Endothelial cell of umbilical vein (primary cell): Measurements from ENCODE around the gene CCDC121. TPM values are rescaled to one million over a fixed set of nuclear protein-coding genes. Genes with fewer than 3 reads are reported as not detected.

Source experiments
- BruUV-seq: library from RNA; stranded (reverse); fragments of 400-500 nt; replicated peaks from 2 replicates; lab custom pipeline; 2021; lab: Mats Ljungman, UMichigan
- CTCF ChIA-PET: fragments of 300-600, 350-600 bp; sonication (Branson Sonifier 250); formaldehyde crosslinking; loops from one replicate; lab custom pipeline; 2021; ENCODE audit warnings: antibody characterized with exemption, inconsistent platforms; lab: Charles Lee
- POLR2A ChIA-PET: fragments of 300-600, 350-600 bp; sonication (Branson Sonifier 250); formaldehyde crosslinking; loops from one replicate; lab custom pipeline; 2021; ENCODE audit warnings: antibody characterized with exemption, inconsistent platforms; lab: Charles Lee
- DNase-seq: peaks from one replicate; pipeline ENCODE4 v3.0.0-alpha.2; 2011; ENCODE audit warnings: low read depth, low spot score
- FAIRE-seq: peaks from 2 replicates; lab custom pipeline; 2011; peaks lifted over from hg19 to GRCh38; lab: Jason Lieb, UNC
- H2AFZ ChIP-seq: 2 replicates; pipeline ENCODE4 v1.6.0; 2012; ENCODE audit warnings: low read depth, low read length, control low read depth, inconsistent platforms
- H3K27ac ChIP-seq: 2 replicates; pipeline ENCODE4 v1.5.1; 2011; ENCODE audit warnings: low read depth, mild to moderate bottlenecking, control low read depth, low read length, moderate library complexity; ENCODE audit not compliant: insufficient read depth
- H3K27me3 ChIP-seq, 2 experiments: 2 replicates each; pipeline versions ENCODE4 v1.6.0 to v1.6.1; 2011; ENCODE audit warnings: low read length in 2 of 2, mixed read lengths in 1 of 2; ENCODE audit not compliant: control insufficient read depth in 2 of 2, insufficient read depth in 2 of 2
- H3K36me3 ChIP-seq, 2 experiments: 2 replicates in 1 of 2; 3 replicates in 1 of 2; pipeline ENCODE4 v1.5.1; 2011; ENCODE audit warnings: low read length in 2 of 2, mild to moderate bottlenecking in 1 of 2, moderate library complexity in 1 of 2; ENCODE audit not compliant: control insufficient read depth in 2 of 2, insufficient read depth in 2 of 2; ENCODE audit errors: extremely low read depth in 1 of 2
- H3K4me1 ChIP-seq: 3 replicates; pipeline ENCODE4 v1.5.1; 2011; ENCODE audit warnings: mild to moderate bottlenecking, low read length; ENCODE audit not compliant: control insufficient read depth, insufficient read depth; ENCODE audit errors: extremely low read depth
- H3K4me2 ChIP-seq: 2 replicates; pipeline ENCODE4 v1.6.1; 2011; ENCODE audit warnings: low read length, control low read depth, mixed read lengths; ENCODE audit not compliant: insufficient read depth
- H3K4me3 ChIP-seq, 3 experiments: fragments of 200-600 bp in 1 of 3; sonication (generic), shearing (Covaris generic) in 1 of 3; replicated peaks in 1 of 3; 2 replicates each; pipeline ENCODE4 v1.5.1; 2011 to 2016; ENCODE audit warnings: control low read depth in 3 of 3, low read length in 3 of 3, mild to moderate bottlenecking in 2 of 3, inconsistent platforms in 1 of 3, low read depth in 1 of 3, moderate library complexity in 1 of 3; ENCODE audit not compliant: insufficient read depth in 1 of 3
- H3K79me2 ChIP-seq: 2 replicates; pipeline ENCODE4 v1.6.0; 2012; ENCODE audit warnings: low read length, inconsistent platforms; ENCODE audit not compliant: control insufficient read depth, insufficient read depth
- H3K9ac ChIP-seq: replicated peaks from 2 replicates; pipeline ENCODE3; 2011; ENCODE audit warnings: low read length, control low read depth; ENCODE audit not compliant: insufficient read depth; ENCODE audit errors: extremely low read depth
- H3K9me1 ChIP-seq: replicated peaks from 3 replicates; pipeline ENCODE4 v1.6.0; 2011; ENCODE audit warnings: mild to moderate bottlenecking, low read length; ENCODE audit not compliant: control insufficient read depth, insufficient read depth; ENCODE audit errors: extremely low read depth
- H3K9me3 ChIP-seq: replicated peaks from 2 replicates; pipeline ENCODE4 v1.5.1; 2012; ENCODE audit warnings: low read length, inconsistent platforms; ENCODE audit not compliant: control insufficient read depth, insufficient read depth
- H4K20me1 ChIP-seq: replicated peaks from 2 replicates; pipeline ENCODE3; 2011; ENCODE audit warnings: mild to moderate bottlenecking, low read length; ENCODE audit not compliant: control insufficient read depth, insufficient read depth; ENCODE audit errors: extremely low read depth
- EZH2 ChIP-seq: IDR thresholded peaks from 2 replicates; pipeline ENCODE4 v1.6.1; 2012; ENCODE audit warnings: borderline replicate concordance, low read depth, mild to moderate bottlenecking, moderate library complexity, low read length, inconsistent platforms; ENCODE audit not compliant: severe bottlenecking
- FOS ChIP-seq: IDR thresholded peaks from 2 replicates; pipeline ENCODE4 v1.6.1; 2011; ENCODE audit warnings: mild to moderate bottlenecking, low read length, moderate library complexity, borderline replicate concordance; ENCODE audit not compliant: insufficient read depth
- GATA2 ChIP-seq: IDR thresholded peaks from 2 replicates; pipeline ENCODE4 v1.7.0; 2011; ENCODE audit warnings: low read depth, mild to moderate bottlenecking, moderate library complexity, mixed read lengths, low read length; ENCODE audit not compliant: insufficient read length, insufficient read depth
- JUN ChIP-seq: IDR thresholded peaks from 2 replicates; pipeline ENCODE4 v1.6.1; 2011; ENCODE audit warnings: borderline replicate concordance, low read depth; ENCODE audit not compliant: insufficient read length, insufficient read depth
- MYC ChIP-seq: IDR thresholded peaks from one replicate; pipeline ENCODE4 v1.6.1; 2011; ENCODE audit warnings: mild to moderate bottlenecking, low read depth, low read length
- POLR2A ChIP-seq: IDR thresholded peaks from 2 replicates; pipeline ENCODE4 v1.6.1; 2012; ENCODE audit warnings: low read depth, mild to moderate bottlenecking, control low read depth, low read length
- POLR2AphosphoS5 ChIP-seq: IDR thresholded peaks from 2 replicates; pipeline ENCODE4 v1.6.1; 2012; ENCODE audit warnings: low read depth, mild to moderate bottlenecking, control low read depth, low read length, moderate library complexity; ENCODE audit not compliant: insufficient read depth
- dilution Hi-C: fragments of 300-500 bp; cut with MboI; formaldehyde crosslinking; loops from one replicate; pipeline ENCODE4 v1.15.0; 2019; ENCODE audit warnings: low sequenced_read_pairs; ENCODE audit not compliant: extremely low pct_ligation_motif_present
- intact Hi-C: fragments of 100-400 bp; cut with micrococcal nuclease; formaldehyde crosslinking; loops from one replicate; pipeline ENCODE4 v1.10.0; 2022
- polyA plus RNA-seq, 4 experiments: library from polyadenylated mRNA; depleted of rRNA in 3 of 4; stranded (reverse) in 3 of 4; unstranded in 1 of 4; fragments of >200 nt; gene quantifications; 2 replicates each; pipeline versions ENCODE4 v1.2.1 to v1.2.3, GENCODE V29; 2011 to 2012; ENCODE audit warnings: missing spikeins in 1 of 4
- total RNA-seq: library from RNA; stranded (reverse); gene quantifications from 2 replicates; pipeline ENCODE4 v1.2.3, GENCODE V29; 2021
- TF ChIP-seq, protein P1 (sequence below): IDR thresholded peaks from 2 replicates; pipeline ENCODE4 v1.6.1; 2011; ENCODE audit not compliant: insufficient read depth, insufficient read length
- TF ChIP-seq, protein P2 (sequence below), 2 donors: IDR thresholded peaks; 1 replicate in 1 of 2; 2 replicates in 1 of 2; pipeline ENCODE4 v1.5.1; 2011; ENCODE audit warnings: low read length in 2 of 2, mild to moderate bottlenecking in 2 of 2, moderate library complexity in 2 of 2, control low read depth in 1 of 2, inconsistent platforms in 1 of 2, low read depth in 1 of 2; ENCODE audit not compliant: insufficient read depth in 1 of 2; ENCODE audit errors: extremely low read depth in 1 of 2

The CCDC121 gene
- total and polyA plus RNA-seq, 2 donors (not counting 3 experiments of a cell fraction or from before 2014, with no cell fraction given) = 0.92 to 3.3 TPM

DNA sequence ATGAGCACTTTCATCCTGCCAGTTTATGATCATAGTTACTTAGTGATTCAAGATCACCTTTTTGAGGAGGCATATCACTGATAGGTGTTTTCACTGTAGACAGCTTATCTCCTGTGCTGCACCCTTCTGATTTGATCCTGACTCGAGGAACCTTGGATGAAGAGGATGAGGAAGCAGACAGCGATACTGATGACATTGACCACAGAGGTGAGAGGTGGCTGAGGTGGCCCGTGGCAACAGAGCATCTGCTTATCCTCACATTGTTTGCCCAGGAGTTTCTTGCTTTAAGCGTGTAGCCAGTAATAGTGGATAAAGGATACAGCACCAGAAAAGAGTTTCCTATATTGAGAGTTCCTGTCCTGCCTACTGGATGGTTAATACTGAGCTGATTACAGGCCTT, 18.9 kb upstream of the CCDC121 start:
- no TSS peak for BruUV-seq
- CTCF ChIA-PET = interaction anchor here (1.0 to 2.6 kb wide), 3 partner anchors 9 to 36 kb away, joined by 3 to 10 read pairs (median 3); no protein-coding TSS in a partner anchor

More for the DNA sequence above, 18.9 kb upstream of the CCDC121 start:
- DNase-seq (no peak), FAIRE-seq (no peak)
- no peaks in the 10 kb centered on the region for H3K27me3 ChIP-seq
- H3K9me1 ChIP-seq = no peaks in the 10 kb centered on the region
- H2AFZ ChIP-seq = no peak overlapping the region
- no peak overlapping the region for H3K9ac ChIP-seq
- H4K20me1 ChIP-seq = no peaks in the 10 kb centered on the region
- TF ChIP-seq FOS = no peak
- no peak for TF ChIP-seq POLR2AphosphoS5
- TF ChIP-seq, protein P1, sequence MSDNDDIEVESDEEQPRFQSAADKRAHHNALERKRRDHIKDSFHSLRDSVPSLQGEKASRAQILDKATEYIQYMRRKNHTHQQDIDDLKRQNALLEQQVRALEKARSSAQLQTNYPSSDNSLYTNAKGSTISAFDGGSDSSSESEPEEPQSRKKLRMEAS = no peak
- no peak for TF ChIP-seq JUN
- no peak for TF ChIP-seq POLR2A
- TF ChIP-seq, protein P2, sequence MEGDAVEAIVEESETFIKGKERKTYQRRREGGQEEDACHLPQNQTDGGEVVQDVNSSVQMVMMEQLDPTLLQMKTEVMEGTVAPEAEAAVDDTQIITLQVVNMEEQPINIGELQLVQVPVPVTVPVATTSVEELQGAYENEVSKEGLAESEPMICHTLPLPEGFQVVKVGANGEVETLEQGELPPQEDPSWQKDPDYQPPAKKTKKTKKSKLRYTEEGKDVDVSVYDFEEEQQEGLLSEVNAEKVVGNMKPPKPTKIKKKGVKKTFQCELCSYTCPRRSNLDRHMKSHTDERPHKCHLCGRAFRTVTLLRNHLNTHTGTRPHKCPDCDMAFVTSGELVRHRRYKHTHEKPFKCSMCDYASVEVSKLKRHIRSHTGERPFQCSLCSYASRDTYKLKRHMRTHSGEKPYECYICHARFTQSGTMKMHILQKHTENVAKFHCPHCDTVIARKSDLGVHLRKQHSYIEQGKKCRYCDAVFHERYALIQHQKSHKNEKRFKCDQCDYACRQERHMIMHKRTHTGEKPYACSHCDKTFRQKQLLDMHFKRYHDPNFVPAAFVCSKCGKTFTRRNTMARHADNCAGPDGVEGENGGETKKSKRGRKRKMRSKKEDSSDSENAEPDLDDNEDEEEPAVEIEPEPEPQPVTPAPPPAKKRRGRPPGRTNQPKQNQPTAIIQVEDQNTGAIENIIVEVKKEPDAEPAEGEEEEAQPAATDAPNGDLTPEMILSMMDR (IDR thresholded peaks at IDR 0.05; ENCODE audit: extremely low read depth in 1 of 2, insufficient read depth in 1 of 2, low read depth in 1 of 2, low read length in 2 of 2) = no peak
- no peak for TF ChIP-seq EZH2
- TF ChIP-seq GATA2 = no peak
- no peak for TF ChIP-seq MYC
- dilution Hi-C loops = no loop called here
- H3K9me3 ChIP-seq = no peaks in the 10 kb centered on the region
- no peak overlapping the region for H3K4me2 ChIP-seq
- H3K79me2 ChIP-seq = no peaks in the 10 kb centered on the region
- no peak overlapping the region for H3K27ac ChIP-seq
- H3K4me1 ChIP-seq = peaks cover 5% of the 10 kb centered on the region
- POLR2A ChIA-PET = no interaction called here
- H3K4me3 ChIP-seq = no peak overlapping the region
- intact Hi-C loops = no loop called here
- H3K36me3 ChIP-seq = peaks cover 18 to 21% of the 10 kb centered on the region in 2 experiments
